ENCODE measurements around the gene RMRP.
A peak's percentile ranks its signal among the peaks of the same experiment; 100 is the strongest.

RMRP gene

GRCh38 chr9:35658137-35658967, 533 bp upstream of the RMRP start, which contains the start of gene CCDC107:
TSS of gene CCDC107 (plus strand) at chr9:35658292. CDS start at chr9:35658380, 88 bp downstream.
- Histone ChIP-seq H3K9ac (ENCODE audit: low read length in 5 of 5) (peak within 1 kb of the TSS; percentile 93 to 100 (median 98)), H3K36me3 (ENCODE audit: control insufficient read depth in 5 of 5, insufficient read depth in 5 of 5, low read length in 5 of 5) (peaks cover 0 to 20% (median 11%) of the 10 kb centered on the region in 5 donors), H3K27ac (ENCODE audit: low read depth, low read length) (peak within 1 kb of the TSS; percentile 95), H3K4me1 (ENCODE audit: control insufficient read depth in 5 of 5, insufficient read depth in 5 of 5, low read length in 5 of 5) (peaks cover 17 to 46% (median 35%) of the 10 kb centered on the region in 5 donors), H3K9me3 (ENCODE audit: control insufficient read depth in 5 of 5, low read length in 5 of 5) (no peaks in the 10 kb centered on the region), H3K27me3 (ENCODE audit: control insufficient read depth in 5 of 5, insufficient read depth in 4 of 5, low read length in 5 of 5) (no peaks in the 10 kb centered on the region), H3K4me3 (ENCODE audit: low read depth in 1 of 5, low read length in 5 of 5) (peak within 1 kb of the TSS; percentile 85 to 97 (median 92))

GRCh38 chr9:35656831-35657545, 831 bp downstream of the RMRP start:
- H3K9ac ChIP-seq (ENCODE audit: low read length in 5 of 5): peak overlapping the region; percentile 45 to 99 (median 81)

GRCh38 chr9:35656348-35656747, 1.5 kb downstream of the RMRP start:
- H3K27me3 ChIP-seq (ENCODE audit: control insufficient read depth in 5 of 5, insufficient read depth in 4 of 5, low read length in 5 of 5): no peaks in the 10 kb centered on the region
- H3K36me3 ChIP-seq (ENCODE audit: control insufficient read depth in 5 of 5, insufficient read depth in 5 of 5, low read length in 5 of 5): peaks cover 0 to 13% (median 11%) of the 10 kb centered on the region in 5 donors
- H3K9ac ChIP-seq (ENCODE audit: low read length in 5 of 5): no peak overlapping the region
- H3K4me1 ChIP-seq (ENCODE audit: control insufficient read depth in 5 of 5, insufficient read depth in 5 of 5, low read length in 5 of 5): peaks cover 17 to 42% (median 41%) of the 10 kb centered on the region in 5 donors
- peak overlapping the region; percentile 95 for H3K27ac ChIP-seq (ENCODE audit: low read depth, low read length)
- no peak overlapping the region for H3K4me3 ChIP-seq (ENCODE audit: low read depth in 1 of 5, low read length in 5 of 5)
- H3K9me3 ChIP-seq (ENCODE audit: control insufficient read depth in 5 of 5, low read length in 5 of 5): no peaks in the 10 kb centered on the region

More at GRCh38 chr9:35656831-35657545, 831 bp downstream of the RMRP start:
- Histone ChIP-seq H3K27me3 (ENCODE audit: control insufficient read depth in 5 of 5, insufficient read depth in 4 of 5, low read length in 5 of 5) (no peaks in the 10 kb centered on the region), H3K36me3 (ENCODE audit: control insufficient read depth in 5 of 5, insufficient read depth in 5 of 5, low read length in 5 of 5) (peaks cover 0 to 16% (median 11%) of the 10 kb centered on the region in 5 donors), H3K9me3 (ENCODE audit: control insufficient read depth in 5 of 5, low read length in 5 of 5) (no peaks in the 10 kb centered on the region), H3K4me1 (ENCODE audit: control insufficient read depth in 5 of 5, insufficient read depth in 5 of 5, low read length in 5 of 5) (peaks cover 17 to 48% (median 42%) of the 10 kb centered on the region in 5 donors), H3K4me3 (ENCODE audit: low read depth in 1 of 5, low read length in 5 of 5) (peak overlapping the region; percentile 57 to 97 (median 69)), H3K27ac (ENCODE audit: low read depth, low read length) (peak overlapping the region; percentile 95)

- Histone ChIP-seq H3K4me3 (ENCODE audit: low read depth in 1 of 5, low read length in 5 of 5) (no peak overlapping the region), H3K27me3 (ENCODE audit: control insufficient read depth in 5 of 5, insufficient read depth in 4 of 5, low read length in 5 of 5) (no peaks in the 10 kb centered on the region), H3K9me3 (ENCODE audit: control insufficient read depth in 5 of 5, low read length in 5 of 5) (no peaks in the 10 kb centered on the region), H3K9ac (ENCODE audit: low read length in 5 of 5) (no peak overlapping the region), H3K4me1 (ENCODE audit: control insufficient read depth in 5 of 5, insufficient read depth in 5 of 5, low read length in 5 of 5) (peaks cover 8 to 42% (median 41%) of the 10 kb centered on the region in 5 donors), H3K27ac (ENCODE audit: low read depth, low read length) (no peak overlapping the region), H3K36me3 (ENCODE audit: control insufficient read depth in 5 of 5, insufficient read depth in 5 of 5, low read length in 5 of 5) (no peaks in the 10 kb centered on the region)
Observed at GRCh38 chr9:35653611-35654010, 4.2 kb downstream of the RMRP start.

GRCh38 chr9:35652829-35653209, 5.0 kb downstream of the RMRP start:
- Histone ChIP-seq H3K27me3 (ENCODE audit: control insufficient read depth in 5 of 5, insufficient read depth in 4 of 5, low read length in 5 of 5) (no peaks in the 10 kb centered on the region), H3K9ac (ENCODE audit: low read length in 5 of 5) (peak overlapping the region in 1 of 5 donors; percentile 60), H3K9me3 (ENCODE audit: control insufficient read depth in 5 of 5, low read length in 5 of 5) (no peaks in the 10 kb centered on the region), H3K36me3 (ENCODE audit: control insufficient read depth in 5 of 5, insufficient read depth in 5 of 5, low read length in 5 of 5) (no peaks in the 10 kb centered on the region), H3K4me1 (ENCODE audit: control insufficient read depth in 5 of 5, insufficient read depth in 5 of 5, low read length in 5 of 5) (peaks cover 9 to 49% (median 48%) of the 10 kb centered on the region in 5 donors), H3K27ac (ENCODE audit: low read depth, low read length) (peak overlapping the region; percentile 98), H3K4me3 (ENCODE audit: low read depth in 1 of 5, low read length in 5 of 5) (no peak overlapping the region)

GRCh38 chr9:35651956-35652828, 5.6 kb downstream of the RMRP start:
- no peaks in the 10 kb centered on the region for H3K36me3 ChIP-seq (ENCODE audit: control insufficient read depth in 5 of 5, insufficient read depth in 5 of 5, low read length in 5 of 5)
- peak overlapping the region; percentile 98 for H3K27ac ChIP-seq (ENCODE audit: low read depth, low read length)

GRCh38 chr9:35650341-35651158, 7.3 kb downstream of the RMRP start, which contains the start of gene SIT1:
TSS of gene SIT1 (minus strand) at chr9:35650931. CDS start at chr9:35650853, 78 bp downstream.
- no peaks in the 10 kb centered on the region for H3K27me3 ChIP-seq (ENCODE audit: control insufficient read depth in 5 of 5, insufficient read depth in 4 of 5, low read length in 5 of 5)
- H3K9me3 ChIP-seq (ENCODE audit: control insufficient read depth in 5 of 5, low read length in 5 of 5): no peaks in the 10 kb centered on the region
- H3K36me3 ChIP-seq (ENCODE audit: control insufficient read depth in 5 of 5, insufficient read depth in 5 of 5, low read length in 5 of 5): no peaks in the 10 kb centered on the region
- peak within 1 kb of the TSS in 3 of 5 donors; percentile 3 to 42 (median 23) for H3K4me3 ChIP-seq (ENCODE audit: low read depth in 1 of 5, low read length in 5 of 5)
- H3K4me1 ChIP-seq (ENCODE audit: control insufficient read depth in 5 of 5, insufficient read depth in 5 of 5, low read length in 5 of 5): peaks cover 3 to 64% (median 57%) of the 10 kb centered on the region in 5 donors
- peak within 1 kb of the TSS; percentile 98 for H3K27ac ChIP-seq (ENCODE audit: low read depth, low read length)
- H3K9ac ChIP-seq (ENCODE audit: low read length in 5 of 5): peak within 1 kb of the TSS in 3 of 5 donors; percentile 22 to 67 (median 56)

More at GRCh38 chr9:35651956-35652828, 5.6 kb downstream of the RMRP start:
- H3K27me3 ChIP-seq (ENCODE audit: control insufficient read depth in 5 of 5, insufficient read depth in 4 of 5, low read length in 5 of 5): no peaks in the 10 kb centered on the region
- peak overlapping the region in 3 of 5 donors; percentile 8 to 60 (median 47) for H3K9ac ChIP-seq (ENCODE audit: low read length in 5 of 5)
- H3K9me3 ChIP-seq (ENCODE audit: control insufficient read depth in 5 of 5, low read length in 5 of 5): no peaks in the 10 kb centered on the region
- H3K4me1 ChIP-seq (ENCODE audit: control insufficient read depth in 5 of 5, insufficient read depth in 5 of 5, low read length in 5 of 5): peaks cover 7 to 51% (median 49%) of the 10 kb centered on the region in 5 donors
- H3K4me3 ChIP-seq (ENCODE audit: low read depth in 1 of 5, low read length in 5 of 5): no peak overlapping the region

GRCh38 chr9:35649431-35650340, 8.1 kb downstream of the RMRP start:
- H3K9me3 ChIP-seq (ENCODE audit: control insufficient read depth in 5 of 5, low read length in 5 of 5): no peaks in the 10 kb centered on the region
- no peaks in the 10 kb centered on the region for H3K27me3 ChIP-seq (ENCODE audit: control insufficient read depth in 5 of 5, insufficient read depth in 4 of 5, low read length in 5 of 5)
- no peaks in the 10 kb centered on the region for H3K36me3 ChIP-seq (ENCODE audit: control insufficient read depth in 5 of 5, insufficient read depth in 5 of 5, low read length in 5 of 5)
- H3K9ac ChIP-seq (ENCODE audit: low read length in 5 of 5): peak overlapping the region in 3 of 5 donors; percentile 22 to 67 (median 56)
- peaks cover 3 to 71% (median 58%) of the 10 kb centered on the region in 5 donors for H3K4me1 ChIP-seq (ENCODE audit: control insufficient read depth in 5 of 5, insufficient read depth in 5 of 5, low read length in 5 of 5)
- peak overlapping the region in 3 of 5 donors; percentile 3 to 42 (median 23) for H3K4me3 ChIP-seq (ENCODE audit: low read depth in 1 of 5, low read length in 5 of 5)
- peak overlapping the region; percentile 98 for H3K27ac ChIP-seq (ENCODE audit: low read depth, low read length)
